Measurements from ENCODE around the gene SOCS6.

SOCS6 gene

DNA sequence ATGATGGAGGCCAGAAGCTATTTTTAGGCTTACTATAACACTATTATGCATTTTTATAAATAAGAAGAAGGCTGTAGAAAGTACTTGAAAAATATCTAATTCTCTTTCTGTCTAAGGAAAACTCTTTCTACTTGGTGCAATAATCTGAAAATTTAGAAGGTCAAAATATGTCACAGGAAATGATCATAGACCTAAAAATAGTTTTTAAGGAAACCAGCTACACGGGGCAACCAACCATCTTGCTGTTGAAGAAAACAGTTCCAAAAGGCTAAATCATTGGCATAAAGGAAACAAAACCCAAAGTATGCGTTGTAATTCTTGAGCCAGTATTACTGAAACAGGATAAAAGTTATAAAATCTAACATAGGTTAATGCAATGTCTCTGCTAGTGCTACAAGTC, 40.2 kb downstream of the SOCS6 start:
- Histone ChIP-seq H3K27ac (no peak overlapping the region), H3K36me3 (replicated peaks) (peaks cover 4% of the 10 kb centered on the region), H3K4me3 (ENCODE audit: low read depth, low read length) (no peak overlapping the region), H3K27me3 (replicated peaks) (no peaks in the 10 kb centered on the region)
- no peak for DNase-seq
- in situ Hi-C loops (cut with HindIII; ENCODE audit: low pct_ligation_motif_present, low sequenced_read_pairs) = no loop called here
- TF ChIP-seq, protein P1, sequence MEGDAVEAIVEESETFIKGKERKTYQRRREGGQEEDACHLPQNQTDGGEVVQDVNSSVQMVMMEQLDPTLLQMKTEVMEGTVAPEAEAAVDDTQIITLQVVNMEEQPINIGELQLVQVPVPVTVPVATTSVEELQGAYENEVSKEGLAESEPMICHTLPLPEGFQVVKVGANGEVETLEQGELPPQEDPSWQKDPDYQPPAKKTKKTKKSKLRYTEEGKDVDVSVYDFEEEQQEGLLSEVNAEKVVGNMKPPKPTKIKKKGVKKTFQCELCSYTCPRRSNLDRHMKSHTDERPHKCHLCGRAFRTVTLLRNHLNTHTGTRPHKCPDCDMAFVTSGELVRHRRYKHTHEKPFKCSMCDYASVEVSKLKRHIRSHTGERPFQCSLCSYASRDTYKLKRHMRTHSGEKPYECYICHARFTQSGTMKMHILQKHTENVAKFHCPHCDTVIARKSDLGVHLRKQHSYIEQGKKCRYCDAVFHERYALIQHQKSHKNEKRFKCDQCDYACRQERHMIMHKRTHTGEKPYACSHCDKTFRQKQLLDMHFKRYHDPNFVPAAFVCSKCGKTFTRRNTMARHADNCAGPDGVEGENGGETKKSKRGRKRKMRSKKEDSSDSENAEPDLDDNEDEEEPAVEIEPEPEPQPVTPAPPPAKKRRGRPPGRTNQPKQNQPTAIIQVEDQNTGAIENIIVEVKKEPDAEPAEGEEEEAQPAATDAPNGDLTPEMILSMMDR (IDR thresholded peaks at IDR 0.05; ENCODE audit: low read depth, low read length, missing control alignments) = no peak

DNA sequence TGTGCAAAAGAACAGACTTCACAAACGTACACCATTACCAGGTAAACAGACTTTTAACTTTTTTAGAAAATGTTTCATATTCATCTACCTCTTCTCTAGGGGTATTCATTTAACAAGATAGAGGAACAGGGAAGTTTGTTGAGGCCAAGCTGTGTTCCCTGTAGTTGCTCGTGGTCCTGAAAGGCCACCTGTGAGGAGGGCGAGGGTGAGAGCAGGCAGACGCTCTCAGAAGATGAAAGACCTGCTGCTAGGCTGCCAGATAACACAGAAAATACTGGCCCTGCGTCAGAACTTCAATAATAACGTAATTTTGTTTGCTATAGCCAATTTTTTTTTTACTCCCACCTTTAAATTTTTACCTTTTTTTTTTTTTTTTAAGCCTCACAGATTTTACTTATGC, 42.0 kb downstream of the SOCS6 start:
- DNase-seq = no peak
- H3K4me3 ChIP-seq (ENCODE audit: low read depth, low read length) = no peak overlapping the region
- TF ChIP-seq, protein P1 (IDR thresholded peaks at IDR 0.05; ENCODE audit: low read depth, low read length, missing control alignments) = no peak
- no peak overlapping the region for H3K27ac ChIP-seq
- H3K36me3 ChIP-seq (replicated peaks) = no peaks in the 10 kb centered on the region
- H3K27me3 ChIP-seq (replicated peaks) = no peaks in the 10 kb centered on the region
- in situ Hi-C loops (cut with HindIII; ENCODE audit: low pct_ligation_motif_present, low sequenced_read_pairs) = no loop called here

DNA sequence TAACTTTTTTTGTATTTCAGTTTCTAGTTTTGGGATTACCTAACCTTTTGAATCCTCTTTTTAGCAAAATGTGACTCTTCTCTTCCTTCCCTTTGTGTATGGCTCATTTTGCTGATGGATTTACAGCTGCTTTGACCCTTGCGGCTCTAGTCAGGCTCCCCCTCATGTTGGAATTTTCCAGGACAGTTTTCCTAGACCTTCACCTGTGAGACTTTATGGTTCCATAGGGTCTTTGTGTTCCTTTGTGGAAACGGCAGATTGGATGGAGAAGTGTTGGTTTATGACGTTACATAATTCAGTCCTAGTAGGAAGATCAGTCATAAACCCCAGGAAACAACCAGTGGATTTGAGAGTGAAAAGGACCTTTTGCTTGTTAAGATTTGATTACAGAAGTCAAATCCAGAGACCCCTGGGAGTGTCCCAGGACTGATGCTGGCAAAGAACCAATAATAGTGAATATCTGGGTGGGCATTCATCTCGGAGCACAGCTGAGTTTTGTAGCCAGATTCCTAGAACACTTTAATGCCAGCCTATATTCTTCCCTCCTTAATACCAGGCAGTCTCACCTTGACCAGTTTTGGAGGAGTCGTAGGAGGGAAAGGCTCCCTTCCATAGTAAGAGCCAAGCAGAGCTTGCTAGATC, 42.7 kb downstream of the SOCS6 start:
- Histone ChIP-seq H3K27me3 (replicated peaks) (no peaks in the 10 kb centered on the region), H3K4me3 (ENCODE audit: low read depth, low read length) (no peak overlapping the region), H3K36me3 (replicated peaks) (no peaks in the 10 kb centered on the region), H3K27ac (no peak overlapping the region)
- in situ Hi-C loops (cut with HindIII; ENCODE audit: low pct_ligation_motif_present, low sequenced_read_pairs) = no loop called here
- TF ChIP-seq, protein P1 (IDR thresholded peaks at IDR 0.05; ENCODE audit: low read depth, low read length, missing control alignments) = no peak
- DNase-seq = no peak

DNA sequence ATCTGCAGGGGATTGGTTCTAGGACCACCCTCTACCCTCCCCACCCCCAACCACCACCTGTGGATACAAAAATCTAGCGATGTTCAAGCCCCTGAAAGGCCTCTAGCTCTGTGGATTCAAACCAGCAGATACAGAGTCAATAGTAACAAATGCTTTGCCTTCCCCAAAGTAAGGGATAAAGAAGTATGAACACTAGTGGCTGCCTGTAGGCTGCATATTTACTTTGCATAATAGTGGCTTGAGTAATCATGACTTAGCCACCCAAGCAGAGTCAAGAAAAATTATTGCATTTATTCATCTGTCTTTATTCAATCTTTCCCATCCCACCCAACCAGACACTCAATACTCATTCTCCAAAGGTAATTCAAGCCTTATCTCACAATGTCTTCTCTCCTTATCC, 43.8 kb downstream of the SOCS6 start:
- DNase-seq = no peak
- in situ Hi-C loops (cut with HindIII; ENCODE audit: low pct_ligation_motif_present, low sequenced_read_pairs) = no loop called here
- TF ChIP-seq, protein P1 (IDR thresholded peaks at IDR 0.05; ENCODE audit: low read depth, low read length, missing control alignments) = no peak
- H3K27ac ChIP-seq = peak overlapping the region; percentile 53
- H3K36me3 ChIP-seq (replicated peaks) = no peaks in the 10 kb centered on the region
- no peaks in the 10 kb centered on the region for H3K27me3 ChIP-seq (replicated peaks)
- H3K4me3 ChIP-seq (ENCODE audit: low read depth, low read length) = no peak overlapping the region

DNA sequence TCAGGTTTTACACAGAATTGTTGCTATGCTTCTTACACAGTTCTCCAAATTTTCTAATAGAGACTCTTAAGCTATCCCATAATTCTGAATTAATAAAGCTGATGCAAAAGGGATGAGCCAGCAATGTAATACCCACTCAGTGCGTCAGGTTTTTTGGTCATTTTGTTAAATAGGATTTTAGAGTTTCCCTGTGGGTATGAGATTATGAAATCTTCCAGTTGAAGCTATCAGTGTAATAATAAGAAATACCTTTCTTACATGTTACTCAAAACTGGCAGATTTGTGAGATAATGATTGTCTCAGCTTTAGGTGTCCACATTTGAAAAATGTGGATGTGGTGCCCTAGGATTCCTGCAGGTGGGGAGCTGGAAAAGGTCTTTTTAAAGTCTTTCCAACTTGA, 44.5 kb downstream of the SOCS6 start:
- H3K4me3 ChIP-seq (ENCODE audit: low read depth, low read length) = no peak overlapping the region
- no peak for DNase-seq
- in situ Hi-C loops (cut with HindIII; ENCODE audit: low pct_ligation_motif_present, low sequenced_read_pairs) = no loop called here
- no peaks in the 10 kb centered on the region for H3K27me3 ChIP-seq (replicated peaks)
- TF ChIP-seq, protein P1 (IDR thresholded peaks at IDR 0.05; ENCODE audit: low read depth, low read length, missing control alignments) = no peak
- H3K27ac ChIP-seq = peak overlapping the region; percentile 53
- H3K36me3 ChIP-seq (replicated peaks) = no peaks in the 10 kb centered on the region

DNA sequence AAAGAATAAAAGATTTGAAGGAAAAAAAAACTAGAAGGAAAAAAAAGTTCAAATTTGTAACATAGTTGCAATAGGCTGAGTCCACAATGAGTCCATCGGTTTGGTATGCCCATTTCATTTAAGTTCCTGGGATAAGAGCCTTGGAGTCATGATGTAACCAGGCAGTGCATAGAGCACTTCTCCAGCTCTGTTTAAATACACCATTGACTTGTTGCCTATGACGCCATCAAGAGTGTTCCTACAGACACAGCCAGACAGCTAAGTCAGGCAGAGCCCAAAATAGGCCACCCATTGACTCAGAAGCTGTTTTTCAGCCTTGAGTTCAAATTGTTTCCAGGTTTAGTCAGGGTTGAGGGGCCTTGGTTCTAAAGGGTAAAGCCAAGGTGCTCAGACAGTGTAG, 44.9 kb downstream of the SOCS6 start:
- DNase-seq = peak; percentile 96
- H3K4me3 ChIP-seq (ENCODE audit: low read depth, low read length) = no peak overlapping the region
- in situ Hi-C loops (cut with HindIII; ENCODE audit: low pct_ligation_motif_present, low sequenced_read_pairs) = no loop called here
- peak overlapping the region; percentile 82 for H3K27ac ChIP-seq
- H3K27me3 ChIP-seq (replicated peaks) = no peaks in the 10 kb centered on the region
- TF ChIP-seq, protein P1 (IDR thresholded peaks at IDR 0.05; ENCODE audit: low read depth, low read length, missing control alignments) = no peak
- H3K36me3 ChIP-seq (replicated peaks) = no peaks in the 10 kb centered on the region
